HG03432 (cell line): ENCODE measurements around the gene RFLNA.

Experiments used
- ATAC-seq: cut with Tn5 transposase; IDR thresholded peaks from one replicate; pipeline ENCODE4 v1.9.1; 2021; ENCODE audit warnings: mild to moderate bottlenecking, moderate library complexity; ENCODE audit not compliant: unreplicated experiment

The RFLNA gene

GRCh38 chr12:124294780-124295341 lies at the start of gene RFLNA:
TSS of gene RFLNA (plus strand) at chr12:124295093. CDS start at chr12:124295430, 337 bp downstream.
- no peak for ATAC-seq

DNA sequence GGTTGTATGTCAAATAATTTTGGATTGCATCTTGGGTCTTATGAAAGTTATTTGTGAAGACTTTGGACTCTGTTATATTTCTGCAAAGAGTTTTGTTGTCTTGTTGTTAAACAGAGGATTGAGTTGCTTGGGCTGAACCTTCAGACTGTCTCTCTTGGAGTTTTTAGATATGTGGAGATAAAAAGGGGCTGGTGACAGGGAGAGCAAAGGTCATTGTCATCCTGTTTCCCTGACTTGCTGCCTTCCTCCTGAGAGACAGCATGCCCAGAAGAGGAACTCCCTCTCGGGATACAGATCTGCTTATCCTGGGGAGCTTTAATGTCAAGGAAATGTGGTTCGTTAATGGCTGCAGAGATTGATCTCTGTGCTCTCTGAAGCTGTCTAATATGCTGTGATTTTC lies 47.6 kb upstream of the RFLNA start:
- ATAC-seq: no peak

DNA sequence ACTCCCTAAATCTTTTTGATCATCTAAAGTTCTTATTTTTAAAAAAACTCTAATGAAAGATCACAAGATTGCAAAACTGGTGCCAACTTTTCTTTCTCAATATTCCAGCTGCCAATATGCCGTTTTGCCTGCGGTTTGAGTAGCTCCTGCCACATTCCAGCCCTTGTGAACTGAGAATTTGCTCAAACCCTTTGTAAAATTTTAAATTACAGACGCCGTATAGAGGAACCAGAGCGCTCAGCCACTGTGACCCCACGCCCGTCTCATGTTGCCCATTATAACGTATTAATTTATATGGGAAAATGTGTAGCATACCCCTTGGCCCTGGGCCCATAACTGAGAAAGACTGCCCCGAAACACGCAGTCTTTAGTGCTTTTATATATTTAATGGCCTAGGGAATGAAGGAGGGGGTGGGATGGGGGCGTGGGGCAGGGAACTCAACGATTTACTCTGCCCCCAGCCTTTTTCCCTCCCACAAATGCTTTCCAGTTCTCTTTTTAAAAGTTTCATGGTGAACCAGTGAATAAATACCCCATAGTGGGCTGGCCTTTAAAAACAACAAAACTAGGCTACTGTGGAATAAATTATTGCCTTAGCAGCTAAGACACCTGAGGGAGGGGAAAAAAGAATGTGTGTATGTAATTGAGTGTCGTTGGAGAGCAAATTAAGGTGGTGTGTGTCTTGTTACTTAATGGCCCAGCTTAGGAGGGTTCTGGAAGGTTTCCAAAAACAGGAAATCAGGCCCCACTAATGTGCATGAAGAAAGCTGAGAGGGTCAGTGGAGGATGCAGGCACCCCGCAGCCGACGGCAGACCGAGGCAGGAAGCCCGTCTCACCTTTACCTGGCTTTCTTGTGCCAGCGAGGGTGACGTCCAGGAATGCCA lies 45.7 kb upstream of the RFLNA start:
- ATAC-seq: no peak

- no peak for ATAC-seq
These were observed 43.7 kb upstream of the RFLNA start for GRCh38 chr12:124251186-124251585.

DNA sequence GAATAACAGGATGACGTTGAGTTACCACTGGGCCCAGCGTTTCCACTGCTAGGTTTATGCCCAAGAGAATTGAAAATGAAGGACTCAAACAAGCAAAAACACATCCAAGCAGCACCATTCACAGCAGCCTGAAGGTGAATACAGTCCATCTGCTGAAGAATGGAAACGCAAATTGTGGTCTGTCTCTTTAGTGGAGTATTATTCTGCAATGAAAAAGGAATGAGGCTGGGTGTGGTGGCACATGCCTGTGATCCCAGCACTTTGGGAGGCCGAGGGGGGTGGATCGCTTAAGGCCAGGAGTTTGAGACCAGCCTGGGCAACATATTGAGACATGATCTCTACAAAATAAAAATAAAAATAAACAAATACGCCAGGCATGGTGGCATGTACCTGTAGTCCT lies 41.9 kb upstream of the RFLNA start:
- ATAC-seq: no peak

DNA sequence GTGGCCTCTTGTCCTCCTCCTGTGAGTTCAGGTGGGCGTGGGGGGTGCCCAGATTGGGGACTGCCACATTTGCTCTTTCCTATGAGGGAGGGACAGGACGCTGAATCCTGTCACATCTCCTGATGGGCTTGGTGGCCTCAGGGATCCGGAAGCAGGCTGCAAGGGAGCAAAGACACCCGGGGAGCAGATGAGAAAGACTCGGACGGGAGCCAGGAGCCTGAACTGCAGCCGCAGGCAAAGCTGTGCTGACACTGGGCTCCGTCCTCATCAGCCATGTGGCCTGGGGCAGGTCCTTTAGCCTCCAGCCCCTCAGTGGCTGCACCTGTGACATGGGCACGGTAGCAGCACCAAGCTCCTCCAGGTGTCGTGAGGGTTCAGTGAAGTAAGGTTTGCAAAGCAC lies 40.8 kb upstream of the RFLNA start:
- no peak for ATAC-seq

DNA sequence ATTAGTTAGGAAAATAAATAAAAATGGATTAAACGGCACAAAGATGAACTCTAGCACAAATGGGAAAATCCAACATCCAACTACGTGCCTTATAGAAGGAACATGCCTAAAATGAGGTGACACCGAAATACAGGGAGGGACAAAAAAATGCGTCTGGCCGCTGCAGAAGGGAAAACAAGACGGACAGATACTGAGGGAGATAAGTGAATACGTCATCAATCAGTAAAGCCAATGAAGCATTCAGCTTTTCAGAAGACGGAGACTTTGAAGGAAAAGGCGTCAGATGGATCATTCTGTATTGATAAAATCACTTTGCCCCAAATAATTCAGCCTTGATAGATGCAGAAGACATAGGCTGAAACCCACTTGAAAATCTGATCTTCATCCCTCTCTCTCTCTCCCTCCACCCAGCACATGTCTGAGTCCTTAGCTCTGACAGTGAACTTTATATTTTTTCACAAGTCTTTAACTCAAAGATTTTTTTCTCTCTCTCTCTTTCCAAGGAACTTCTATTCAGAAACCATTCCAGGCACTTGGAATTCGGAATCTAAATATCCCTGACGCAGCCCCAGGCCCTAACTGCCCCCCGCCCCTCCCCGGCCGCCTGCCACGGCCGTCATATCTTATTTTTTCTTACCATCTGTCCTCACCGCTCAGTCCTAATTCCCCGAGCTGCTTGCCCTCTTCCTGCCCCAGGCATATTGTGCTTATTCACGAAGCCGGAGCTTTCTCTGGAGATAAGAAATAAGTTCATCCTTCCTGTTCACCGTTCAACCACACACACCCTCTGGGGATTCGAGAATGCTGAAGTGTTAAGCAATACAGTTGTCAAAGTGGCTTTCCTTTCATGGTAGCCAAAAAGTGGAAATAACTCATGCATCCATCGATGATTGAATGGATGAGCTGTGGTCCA lies 35.5 kb upstream of the RFLNA start:
- no peak for ATAC-seq

GRCh38 chr12:124261885-124262284 lies 33.0 kb upstream of the RFLNA start:
- no peak for ATAC-seq

DNA sequence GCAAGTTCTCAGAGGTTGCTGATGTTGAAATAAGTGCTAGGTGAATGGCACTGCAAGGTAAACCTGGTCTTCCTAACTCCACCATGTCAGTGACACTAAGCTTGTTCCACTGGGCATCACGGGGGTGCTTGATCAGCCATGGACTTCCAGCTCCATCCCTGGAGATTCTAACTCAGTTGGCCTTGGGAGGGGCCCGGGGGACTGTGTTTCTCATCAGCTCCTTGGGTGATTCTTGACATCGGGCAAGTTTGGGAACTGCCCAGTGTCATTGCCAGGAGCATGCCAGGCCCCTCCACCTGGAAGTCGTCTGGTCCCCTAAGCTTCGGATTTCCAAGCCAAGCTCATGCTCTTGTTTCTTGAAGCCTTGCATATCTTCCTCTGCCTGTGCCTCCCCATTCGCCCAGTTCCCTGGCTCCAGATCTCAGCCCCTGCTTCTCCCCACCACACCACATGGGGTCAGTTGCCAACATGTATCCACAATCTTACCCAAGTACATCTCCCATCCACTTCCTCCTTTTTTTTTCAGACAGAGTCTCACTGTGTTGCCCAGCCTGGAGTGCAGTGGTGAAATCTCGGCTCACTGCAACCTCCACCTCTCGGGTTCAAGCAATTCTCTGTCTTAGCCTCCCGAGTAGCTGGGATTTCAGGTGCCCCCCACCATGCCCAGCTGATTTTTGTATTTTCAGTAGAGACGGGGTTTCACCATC lies 30.7 kb upstream of the RFLNA start:
- ATAC-seq: no peak

GRCh38 chr12:124264879-124265278 lies 30.0 kb upstream of the RFLNA start:
- ATAC-seq: no peak

- ATAC-seq: no peak
These were observed 27.6 kb upstream of the RFLNA start for GRCh38 chr12:124267205-124267778.

- no peak for ATAC-seq
These were observed 24.2 kb upstream of the RFLNA start for GRCh38 chr12:124270671-124271070.

- peak; percentile 77 for ATAC-seq
These were observed 21.3 kb upstream of the RFLNA start for GRCh38 chr12:124273630-124274029.

GRCh38 chr12:124276337-124276736 lies 18.6 kb upstream of the RFLNA start:
- ATAC-seq: no peak

- no peak for ATAC-seq
These were observed 17.3 kb upstream of the RFLNA start for GRCh38 chr12:124277394-124278241.

DNA sequence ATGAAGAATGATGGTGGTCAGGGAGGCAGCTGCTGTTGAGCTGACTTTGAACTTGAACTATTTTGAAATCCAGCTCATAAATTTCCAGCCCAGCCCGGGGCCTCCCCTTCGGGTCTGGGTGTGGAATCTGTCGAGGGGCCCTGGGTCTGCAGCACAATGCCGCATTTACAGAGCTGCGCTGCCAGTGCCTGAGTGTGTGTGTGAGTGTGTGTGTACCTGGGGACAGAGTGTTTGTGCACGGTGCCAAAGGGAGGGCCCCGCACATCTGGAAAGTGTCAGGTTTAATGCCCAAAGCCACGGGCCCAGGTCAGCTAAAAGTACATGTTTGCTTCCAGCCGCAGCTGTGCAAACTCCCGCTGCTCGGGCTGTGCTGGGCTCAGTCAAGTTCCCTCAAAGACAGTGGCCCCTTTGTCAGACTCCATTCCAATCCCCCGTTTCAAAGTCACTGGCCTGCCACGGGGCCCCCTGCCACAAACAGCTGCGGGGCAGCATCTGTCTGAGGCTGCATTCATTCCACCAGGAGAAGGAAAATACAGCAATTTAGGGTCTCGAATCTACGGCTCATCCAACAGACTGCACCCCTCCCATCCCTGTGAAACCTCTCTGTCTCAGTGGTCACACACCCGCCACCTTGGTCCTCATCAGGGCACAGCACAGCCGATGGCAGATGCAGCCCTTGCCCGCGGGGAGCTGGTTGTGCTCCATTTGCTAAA lies 16.3 kb upstream of the RFLNA start:
- no peak for ATAC-seq

DNA sequence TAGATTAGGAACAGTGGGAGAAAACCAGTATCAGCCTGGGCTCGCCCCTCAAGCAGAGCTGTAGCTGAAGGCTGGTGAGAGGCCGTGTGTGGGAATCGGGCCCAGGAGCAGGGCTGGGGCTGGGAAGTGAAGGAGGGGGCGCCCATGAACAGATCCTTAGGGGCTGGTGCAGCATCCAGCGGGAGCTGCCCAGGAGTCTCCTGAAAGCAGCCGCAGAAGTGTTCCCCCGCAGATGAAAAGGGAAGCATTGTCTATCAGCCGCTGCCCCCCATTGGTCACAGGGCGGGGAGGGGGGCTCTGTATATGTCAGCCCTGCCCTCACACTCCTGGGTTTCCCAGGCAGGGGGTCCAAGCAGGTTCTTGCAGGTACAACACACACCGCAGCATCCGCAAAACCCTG lies 15.6 kb upstream of the RFLNA start:
- ATAC-seq: no peak

DNA sequence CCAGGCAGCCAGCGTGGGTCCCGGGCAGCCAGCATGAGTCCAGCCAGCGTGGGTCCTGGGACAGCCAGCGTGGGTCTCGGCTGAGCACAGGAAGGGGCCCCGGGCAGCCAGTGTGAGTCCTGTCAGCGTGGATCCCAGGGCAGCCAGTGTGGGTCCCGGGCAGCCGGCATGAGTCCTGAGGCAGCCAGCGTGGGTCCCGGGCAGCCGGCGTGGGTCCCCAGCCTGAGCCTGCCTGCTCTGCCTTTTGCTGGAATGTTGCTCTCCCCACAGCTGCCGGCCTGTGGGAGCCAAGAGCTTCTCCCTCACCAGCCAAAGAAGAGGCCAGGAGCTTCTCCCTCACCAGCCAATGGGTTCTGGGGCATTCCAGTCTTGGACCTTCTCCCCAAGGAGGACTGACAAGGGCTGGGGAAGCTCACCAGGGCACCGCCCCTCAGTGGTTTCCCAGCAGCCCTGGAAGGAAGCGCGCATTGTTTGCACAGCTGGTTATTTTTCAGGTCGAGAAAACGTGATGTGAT lies 15.0 kb upstream of the RFLNA start:
- ATAC-seq: no peak

GRCh38 chr12:124281309-124281708 lies 13.6 kb upstream of the RFLNA start:
- ATAC-seq: no peak
